OCI-LY1 (cell line): ENCODE measurements around the gene ZNF563.

Experiments used
- H2AFZ ChIP-seq: fragments of 200-600 bp; sonication (generic), shearing (Covaris generic); 2 replicates; pipeline ENCODE4 v1.6.0; 2014; ENCODE audit warnings: antibody characterized with exemption, mild to moderate bottlenecking, low read length
- H3F3A ChIP-seq: fragments of 200-600 bp; sonication (generic), shearing (Covaris generic); 2 replicates; pipeline ENCODE4 v1.6.0; 2014; ENCODE audit warnings: mild to moderate bottlenecking, antibody characterized with exemption, low read length, moderate library complexity; ENCODE audit not compliant: insufficient read depth
- H3K27ac ChIP-seq: fragments of 200-600 bp; sonication (generic); 2 replicates; pipeline ENCODE4 v1.5.1; 2014; ENCODE audit warnings: low read length, mixed run types, mild to moderate bottlenecking, low read depth; ENCODE audit not compliant: poor library complexity, severe bottlenecking
- H3K27me3 ChIP-seq: fragments of 200-600 bp; sonication (generic); 2 replicates; pipeline ENCODE4 v1.6.0; 2014; ENCODE audit warnings: antibody characterized with exemption, mild to moderate bottlenecking, low read length, moderate library complexity; ENCODE audit not compliant: insufficient read depth
- H3K36me3 ChIP-seq: fragments of 200-600 bp; sonication (generic); 2 replicates; pipeline ENCODE4 v1.6.1; 2014; ENCODE audit warnings: mild to moderate bottlenecking, antibody characterized with exemption, low read length, moderate library complexity, mixed read lengths; ENCODE audit not compliant: insufficient read depth
- H3K4me1 ChIP-seq: fragments of 200-600 bp; sonication (generic); 2 replicates; pipeline ENCODE4 v1.5.1; 2014; ENCODE audit warnings: mild to moderate bottlenecking, low read length, moderate library complexity; ENCODE audit not compliant: insufficient read depth, severe bottlenecking
- H3K4me2 ChIP-seq: fragments of 200-600 bp; sonication (generic), shearing (Covaris generic); 2 replicates; pipeline ENCODE4 v1.6.1; 2014; ENCODE audit warnings: low read length
- H3K4me3 ChIP-seq: fragments of 200-600 bp; sonication (generic); 2 replicates; pipeline ENCODE4 v1.5.1; 2014; ENCODE audit warnings: low read length, low read depth, mild to moderate bottlenecking, mixed read lengths; ENCODE audit not compliant: poor library complexity, severe bottlenecking
- H3K79me2 ChIP-seq: fragments of 200-600 bp; shearing (Covaris generic); 2 replicates; pipeline ENCODE4 v1.6.1; 2016; ENCODE audit warnings: mixed run types, low read length, mixed read lengths; ENCODE audit not compliant: insufficient read depth
- H3K9ac ChIP-seq: fragments of 200-600 bp; sonication (generic), shearing (Covaris generic); 2 replicates; pipeline ENCODE4 v1.6.1; 2014; ENCODE audit warnings: mild to moderate bottlenecking, low read length, mixed read lengths
- H3K9me2 ChIP-seq: fragments of 200-600 bp; sonication (generic), shearing (Covaris generic); 2 replicates; pipeline ENCODE4 v1.6.1; 2014; ENCODE audit warnings: low read depth, mild to moderate bottlenecking, low read length, mixed read lengths
- H3K9me3 ChIP-seq: fragments of 200-600 bp; shearing (Covaris generic); 2 replicates; pipeline ENCODE4 v1.6.1; 2014; ENCODE audit warnings: low read length, mixed read lengths
- H4K20me1 ChIP-seq: fragments of 200-600 bp; sonication (generic), shearing (Covaris generic); 2 replicates; pipeline ENCODE4 v1.6.0; 2016; ENCODE audit warnings: mild to moderate bottlenecking, low read length; ENCODE audit not compliant: insufficient read depth
- CTCF ChIP-seq: fragments of 200-600 bp; sonication (generic), shearing (Covaris generic); IDR thresholded peaks from 2 replicates; pipeline ENCODE4 v1.5.1; 2017; ENCODE audit warnings: mild to moderate bottlenecking, antibody characterized with exemption, low read length, moderate library complexity, mixed read lengths
- EZH2 ChIP-seq: fragments of 200-600 bp; sonication (generic), shearing (Covaris generic); IDR thresholded peaks from 2 replicates; pipeline ENCODE4 v1.8.0; 2017; ENCODE audit warnings: borderline replicate concordance, mixed run types, mild to moderate bottlenecking, antibody characterized with exemption, low read length, moderate library complexity, mixed read lengths

ZNF563 gene

GRCh38 chr19:12333162-12334159, at the start of gene ZNF563:
Gene ZNF563, minus strand, starts transcription at chr19:12333633. Its CDS starts 151 bp downstream, at chr19:12333482.
- H3K4me1 ChIP-seq = peaks cover 30% of the 10 kb centered on the region
- H4K20me1 ChIP-seq = no peaks in the 10 kb centered on the region
- peak within 1 kb of the TSS; percentile 97 for H2AFZ ChIP-seq
- H3K27me3 ChIP-seq = no peaks in the 10 kb centered on the region
- no peaks in the 10 kb centered on the region for H3F3A ChIP-seq
- H3K4me3 ChIP-seq = peak within 1 kb of the TSS; percentile 88
- peak within 1 kb of the TSS; percentile 91 for H3K9ac ChIP-seq
- peak within 1 kb of the TSS; percentile 62 for H3K27ac ChIP-seq
- no peaks in the 10 kb centered on the region for H3K9me2 ChIP-seq
- no peaks in the 10 kb centered on the region for H3K79me2 ChIP-seq
- no peaks in the 10 kb centered on the region for H3K9me3 ChIP-seq
- TF ChIP-seq EZH2 (no peak), CTCF (no peak)
- H3K36me3 ChIP-seq = no peaks in the 10 kb centered on the region; the same call in 1 of the 2 replicates
- H3K4me2 ChIP-seq = peak within 1 kb of the TSS; percentile 95

DNA sequence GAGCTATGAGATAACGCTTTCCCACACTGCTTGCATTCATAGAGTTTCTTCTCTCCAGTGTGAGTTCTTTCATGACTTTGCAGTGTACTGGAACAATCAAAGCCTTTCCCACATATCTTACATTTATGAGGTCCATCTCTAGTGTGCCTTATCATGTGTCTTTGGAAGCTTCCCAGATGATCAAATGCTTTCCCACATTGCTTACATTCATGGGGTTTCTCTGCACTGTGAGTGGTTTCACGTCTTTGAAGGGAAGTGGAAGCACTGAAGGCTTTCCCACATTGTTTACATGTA, 47.0 kb upstream of the ZNF563 start:
- no peaks in the 10 kb centered on the region for H3F3A ChIP-seq
- TF ChIP-seq EZH2 (no peak), CTCF (no peak)
- no peaks in the 10 kb centered on the region for H4K20me1 ChIP-seq
- no peak overlapping the region for H3K9ac ChIP-seq
- H3K36me3 ChIP-seq = no peaks in the 10 kb centered on the region
- H3K9me2 ChIP-seq = no peaks in the 10 kb centered on the region
- H3K4me2 ChIP-seq = no peak overlapping the region
- no peak overlapping the region for H2AFZ ChIP-seq
- no peaks in the 10 kb centered on the region for H3K79me2 ChIP-seq
- H3K4me3 ChIP-seq = no peak overlapping the region
- H3K4me1 ChIP-seq = no peaks in the 10 kb centered on the region
- peaks cover 18% of the 10 kb centered on the region; the same call in 1 of the 2 replicates for H3K9me3 ChIP-seq
- no peak overlapping the region for H3K27ac ChIP-seq
- H3K27me3 ChIP-seq = no peaks in the 10 kb centered on the region

DNA sequence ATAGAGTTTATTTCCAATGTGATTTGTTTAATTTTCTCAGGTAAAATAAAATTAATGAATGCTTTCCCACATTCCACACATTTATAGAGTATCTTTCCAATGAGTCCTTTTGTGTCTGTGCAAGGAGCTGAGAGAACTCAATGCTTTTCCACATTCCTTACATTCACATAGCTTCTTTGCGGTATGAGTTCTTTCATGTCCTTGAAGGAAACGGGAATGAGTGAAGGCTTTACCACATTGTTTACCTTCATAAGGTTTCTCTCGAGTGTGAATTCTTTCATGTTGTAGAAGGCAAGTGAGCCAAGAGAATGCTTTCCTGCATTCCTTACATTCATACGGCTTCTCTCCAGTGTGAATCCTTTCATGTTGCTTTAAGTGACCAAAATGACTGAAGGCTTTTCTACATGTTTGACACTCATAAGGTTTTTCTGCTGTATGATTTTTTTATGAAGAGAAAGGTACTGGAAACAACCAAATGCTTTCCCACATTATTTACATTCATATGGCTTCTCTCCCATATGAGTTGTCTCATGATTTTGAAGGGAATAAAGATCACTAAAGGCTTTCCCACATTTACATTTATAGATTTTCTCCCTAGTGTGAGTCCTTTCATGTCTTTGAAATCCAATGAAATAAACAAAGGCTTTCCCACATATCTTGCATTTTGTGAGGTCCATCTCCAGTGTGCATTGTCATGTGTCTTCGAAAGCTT, 46.5 kb upstream of the ZNF563 start:
- H3K9me3 ChIP-seq = peaks cover 18% of the 10 kb centered on the region; the same call in 1 of the 2 replicates
- no peaks in the 10 kb centered on the region for H3K79me2 ChIP-seq
- no peak overlapping the region for H3K27ac ChIP-seq
- H3K9ac ChIP-seq = no peak overlapping the region
- TF ChIP-seq EZH2 (no peak), CTCF (no peak)
- H2AFZ ChIP-seq = no peak overlapping the region
- no peaks in the 10 kb centered on the region for H3K4me1 ChIP-seq
- no peak overlapping the region for H3K4me2 ChIP-seq
- no peaks in the 10 kb centered on the region for H3F3A ChIP-seq
- H3K27me3 ChIP-seq = no peaks in the 10 kb centered on the region
- no peak overlapping the region for H3K4me3 ChIP-seq
- no peaks in the 10 kb centered on the region for H4K20me1 ChIP-seq
- no peaks in the 10 kb centered on the region for H3K36me3 ChIP-seq
- no peaks in the 10 kb centered on the region for H3K9me2 ChIP-seq
